Measurements from ENCODE around the gene NT5M. TPM values are rescaled to one million over a fixed set of nuclear protein-coding genes. Genes with fewer than 3 reads are reported as not detected.
A peak's percentile ranks its signal among the peaks of the same experiment; 100 is the strongest.

The NT5M gene
- total RNA-seq, 4 donors from 2014 or later, result 1.5 TPM; not detected in 3

DNA sequence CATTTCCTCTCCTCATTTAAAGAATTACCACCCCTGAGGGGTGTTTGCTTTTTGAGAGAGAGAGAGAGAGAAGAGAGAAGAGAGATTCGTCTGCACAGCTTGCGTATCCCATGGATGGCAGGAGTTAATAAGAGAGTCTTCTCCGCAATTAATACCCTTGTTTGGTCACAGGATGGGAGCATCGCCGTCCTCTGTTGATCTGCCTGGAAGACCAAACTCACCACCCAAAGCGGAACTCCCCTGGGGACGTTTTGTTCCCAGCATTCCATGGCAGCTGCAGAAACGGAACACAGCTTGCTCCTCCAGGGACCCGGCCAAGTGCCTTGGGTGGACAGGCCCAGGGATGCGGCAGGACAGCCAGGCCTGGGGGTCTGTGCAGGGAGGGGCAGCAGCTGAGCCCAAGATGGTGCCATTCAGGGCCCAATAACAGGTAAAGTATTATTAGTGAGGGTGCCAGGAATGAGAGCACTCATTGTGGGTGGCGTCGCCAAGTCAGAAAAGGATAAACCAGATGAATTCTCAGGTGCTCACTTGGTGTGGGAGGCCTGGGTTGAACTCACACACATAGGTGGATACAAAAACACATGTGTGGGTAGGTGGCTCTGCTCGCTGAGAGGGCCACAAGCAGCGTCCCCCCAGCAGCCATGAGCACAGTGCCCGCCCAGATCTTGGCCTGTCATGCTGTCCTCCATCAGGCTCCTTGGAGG is 83.1 kb downstream of the NT5M start:
- no peak for DNase-seq
- H3K27ac ChIP-seq, result no peak overlapping the region
- H3K9me3 ChIP-seq, result no peaks in the 10 kb centered on the region
- no peaks in the 10 kb centered on the region for H3K27me3 ChIP-seq
- H3K4me3 ChIP-seq, result no peak overlapping the region
- TF ChIP-seq, protein P1, sequence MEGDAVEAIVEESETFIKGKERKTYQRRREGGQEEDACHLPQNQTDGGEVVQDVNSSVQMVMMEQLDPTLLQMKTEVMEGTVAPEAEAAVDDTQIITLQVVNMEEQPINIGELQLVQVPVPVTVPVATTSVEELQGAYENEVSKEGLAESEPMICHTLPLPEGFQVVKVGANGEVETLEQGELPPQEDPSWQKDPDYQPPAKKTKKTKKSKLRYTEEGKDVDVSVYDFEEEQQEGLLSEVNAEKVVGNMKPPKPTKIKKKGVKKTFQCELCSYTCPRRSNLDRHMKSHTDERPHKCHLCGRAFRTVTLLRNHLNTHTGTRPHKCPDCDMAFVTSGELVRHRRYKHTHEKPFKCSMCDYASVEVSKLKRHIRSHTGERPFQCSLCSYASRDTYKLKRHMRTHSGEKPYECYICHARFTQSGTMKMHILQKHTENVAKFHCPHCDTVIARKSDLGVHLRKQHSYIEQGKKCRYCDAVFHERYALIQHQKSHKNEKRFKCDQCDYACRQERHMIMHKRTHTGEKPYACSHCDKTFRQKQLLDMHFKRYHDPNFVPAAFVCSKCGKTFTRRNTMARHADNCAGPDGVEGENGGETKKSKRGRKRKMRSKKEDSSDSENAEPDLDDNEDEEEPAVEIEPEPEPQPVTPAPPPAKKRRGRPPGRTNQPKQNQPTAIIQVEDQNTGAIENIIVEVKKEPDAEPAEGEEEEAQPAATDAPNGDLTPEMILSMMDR (IDR thresholded peaks at IDR 0.05), result no peak
- no peak for TF ChIP-seq POLR2A (IDR thresholded peaks at IDR 0.05)
- peaks cover 0 to 11% (median 0%) of the 10 kb centered on the region in 4 donors for H3K4me1 ChIP-seq
- H3K36me3 ChIP-seq, result no peaks in the 10 kb centered on the region

DNA sequence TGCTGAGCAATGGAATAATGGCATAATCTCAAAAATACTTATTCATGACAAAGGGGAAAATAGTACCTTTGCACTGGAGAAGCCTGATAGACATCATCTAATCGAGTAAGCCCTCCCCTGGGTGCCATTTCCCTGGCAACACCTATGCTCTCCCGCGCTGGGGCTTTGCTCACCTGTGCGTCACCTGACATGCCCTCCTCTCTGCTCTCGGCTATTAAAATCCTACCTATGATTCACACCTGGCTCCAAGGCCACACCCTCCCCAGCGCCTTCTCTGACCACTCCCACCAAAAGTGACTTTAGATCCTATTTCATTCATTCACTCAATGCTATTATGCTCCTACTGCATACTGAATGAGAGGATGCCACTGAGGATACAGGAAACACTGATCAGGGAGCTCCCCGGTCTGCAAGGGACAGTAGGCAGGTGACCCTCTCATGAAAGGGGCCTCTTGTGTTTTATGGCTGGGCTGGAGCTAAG is 83.9 kb downstream of the NT5M start:
- TF ChIP-seq, protein P1 (IDR thresholded peaks at IDR 0.05), result no peak
- no peak for TF ChIP-seq POLR2A (IDR thresholded peaks at IDR 0.05)
- H3K27ac ChIP-seq, result no peak overlapping the region
- H3K9me3 ChIP-seq, result no peaks in the 10 kb centered on the region
- no peaks in the 10 kb centered on the region for H3K27me3 ChIP-seq
- no peak overlapping the region for H3K4me3 ChIP-seq
- peak in 1 of 3 donors; percentile 67 for DNase-seq
- peaks cover 0 to 11% (median 0%) of the 10 kb centered on the region in 4 donors for H3K4me1 ChIP-seq
- no peaks in the 10 kb centered on the region for H3K36me3 ChIP-seq

DNA sequence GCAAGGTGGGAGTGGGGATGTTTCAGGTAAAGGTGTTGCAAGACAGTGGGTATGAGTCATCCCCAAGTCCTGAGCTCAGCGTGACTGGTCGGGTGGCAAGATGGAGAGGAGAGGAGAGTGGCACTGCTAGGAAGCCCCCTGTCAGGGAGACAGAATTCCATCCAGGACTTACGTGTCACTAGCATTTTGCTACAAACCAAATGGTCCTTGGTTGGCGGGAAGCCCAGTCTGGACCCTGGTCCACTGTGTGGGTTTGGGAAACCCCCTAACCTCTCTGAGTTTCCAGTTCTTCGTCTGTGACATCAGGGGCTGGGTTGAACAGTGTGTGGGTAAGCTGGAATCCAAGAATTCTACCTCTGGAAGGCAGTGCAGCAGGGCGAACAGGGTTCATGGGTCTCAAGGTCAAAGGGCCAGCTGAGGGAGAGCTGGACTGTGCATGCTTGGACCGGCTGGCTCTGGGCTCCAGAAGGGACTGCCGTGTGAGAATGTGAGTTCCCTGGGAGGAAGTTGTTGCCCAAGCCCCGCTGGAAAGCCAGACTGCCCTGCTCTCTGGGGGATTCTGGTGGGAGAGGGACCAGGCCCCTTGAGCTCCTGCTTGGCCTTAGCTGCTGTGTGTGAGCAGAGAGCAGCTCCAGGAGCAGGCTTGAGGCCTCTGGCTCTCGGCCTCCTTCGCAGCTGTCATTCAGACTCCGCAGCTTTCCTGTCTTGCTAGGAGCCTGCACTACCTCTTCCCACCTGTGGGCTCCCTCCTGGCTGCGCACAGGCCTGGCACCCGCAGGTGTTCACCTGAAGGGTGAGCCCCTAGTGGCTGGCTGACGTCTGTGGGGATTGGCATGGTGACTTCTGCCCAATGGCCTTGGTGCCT is 84.6 kb downstream of the NT5M start:
- no peaks in the 10 kb centered on the region for H3K9me3 ChIP-seq
- no peak overlapping the region for H3K4me3 ChIP-seq
- peaks cover 0 to 11% (median 0%) of the 10 kb centered on the region in 4 donors for H3K4me1 ChIP-seq
- H3K36me3 ChIP-seq, result no peaks in the 10 kb centered on the region
- TF ChIP-seq, protein P1 (IDR thresholded peaks at IDR 0.05), result peak in 4 of 6 experiments; percentile 56 to 95 (median 92)
- no peak for TF ChIP-seq POLR2A (IDR thresholded peaks at IDR 0.05)
- no peak overlapping the region for H3K27ac ChIP-seq
- DNase-seq, result peak in 2 of 3 donors; percentile 77 to 79
- no peaks in the 10 kb centered on the region for H3K27me3 ChIP-seq

DNA sequence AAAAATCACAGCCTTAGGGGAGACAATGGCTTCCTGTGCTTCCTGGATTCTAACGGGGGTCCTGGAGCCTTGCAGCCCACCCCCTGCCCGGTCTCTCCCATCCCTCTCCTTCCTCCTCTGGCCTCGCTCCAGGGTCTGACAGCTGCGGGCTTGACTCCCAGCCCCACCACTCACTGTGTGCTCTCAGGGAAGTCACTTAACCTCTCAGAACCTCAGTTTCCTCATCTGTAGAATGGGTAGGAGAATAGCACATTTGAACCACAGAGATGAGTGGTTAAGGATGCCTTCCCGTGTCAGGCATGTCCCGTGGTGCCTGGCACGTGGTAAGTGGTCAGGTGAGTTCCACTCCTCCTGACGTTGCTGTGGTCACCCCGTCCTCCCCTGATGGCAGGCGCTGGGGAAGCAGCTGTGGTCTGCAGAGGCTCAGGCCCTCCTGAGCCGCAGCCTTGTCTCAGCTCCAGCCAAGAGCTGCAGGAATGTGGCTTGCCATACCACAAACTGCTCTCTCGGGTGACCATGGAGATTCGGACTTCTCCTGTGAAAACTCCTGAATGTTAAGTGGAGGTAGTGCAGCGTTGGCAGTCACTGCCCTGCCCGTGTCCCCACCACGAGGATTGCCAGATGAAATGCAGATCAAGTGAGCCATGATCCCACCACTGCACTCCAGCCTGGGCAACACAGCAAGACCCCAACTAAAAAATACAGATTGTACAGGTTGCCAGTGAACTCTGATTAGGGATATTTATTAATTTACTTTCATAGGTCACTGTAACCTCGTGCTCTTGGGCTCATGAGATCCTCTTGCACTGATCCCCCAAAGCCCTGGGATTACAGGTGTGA is 85.7 kb downstream of the NT5M start:
- TF ChIP-seq POLR2A (IDR thresholded peaks at IDR 0.05), result no peak
- TF ChIP-seq, protein P1 (IDR thresholded peaks at IDR 0.05), result no peak
- H3K4me3 ChIP-seq, result no peak overlapping the region

More for the DNA sequence above, 85.7 kb downstream of the NT5M start:
- peaks cover 0 to 11% (median 0%) of the 10 kb centered on the region in 4 donors for H3K4me1 ChIP-seq
- DNase-seq, result no peak
- no peak overlapping the region for H3K27ac ChIP-seq
- no peaks in the 10 kb centered on the region for H3K36me3 ChIP-seq
- H3K9me3 ChIP-seq, result no peaks in the 10 kb centered on the region
- H3K27me3 ChIP-seq, result no peaks in the 10 kb centered on the region

All from Peyer's patch (tissue), 4 donors.